SK-N-MC (cell line): ENCODE results near the gene RALGAPA2.

Experiments used
- DNase-seq: peaks from one replicate; pipeline ENCODE4 v3.0.0-alpha.2; 2011; ENCODE audit warnings: low read depth, low spot score
- H3K27ac ChIP-seq: fragments of 200-600 bp; sonication (generic); 2 replicates; pipeline ENCODE4 v1.5.1; 2016; ENCODE audit warnings: mixed run types
- H3K36me3 ChIP-seq: fragments of 200-600 bp; sonication (generic); 2 replicates; pipeline ENCODE4 v1.6.1; 2017; ENCODE audit warnings: antibody characterized with exemption, low read length, mixed read lengths; ENCODE audit not compliant: insufficient read depth
- H3K4me3 ChIP-seq: fragments of 200-600 bp; sonication (generic); 2 replicates; pipeline ENCODE4 v1.5.1; 2016
- H3K9ac ChIP-seq: fragments of 200-600 bp; sonication (generic); 2 replicates; pipeline ENCODE4 v1.8.0; 2017; ENCODE audit warnings: mixed run types, mixed read lengths; ENCODE audit not compliant: insufficient read length
- H3K9me3 ChIP-seq: fragments of 200-600 bp; sonication (generic); 2 replicates; pipeline ENCODE4 v1.6.1; 2017; ENCODE audit warnings: low read depth, mild to moderate bottlenecking, antibody characterized with exemption, low read length, moderate library complexity, mixed read lengths
- EZH2 ChIP-seq: fragments of 200-600 bp; sonication (generic); IDR thresholded peaks from one replicate; pipeline ENCODE4 v1.6.1; 2017; ENCODE audit warnings: antibody characterized with exemption
- FOXP2 ChIP-seq: optimal IDR thresholded peaks from 2 replicates; pipeline ENCODE3; 2011; ENCODE audit warnings: mild to moderate bottlenecking, moderate library complexity; ENCODE audit not compliant: insufficient read depth; ENCODE audit errors: extremely low read length, control extremely low read depth
- POLR2AphosphoS5 ChIP-seq: IDR thresholded peaks from 2 replicates; pipeline ENCODE4 v1.6.1; 2012; ENCODE audit warnings: mild to moderate bottlenecking, low read depth, low read length, borderline replicate concordance

The RALGAPA2 gene

DNA sequence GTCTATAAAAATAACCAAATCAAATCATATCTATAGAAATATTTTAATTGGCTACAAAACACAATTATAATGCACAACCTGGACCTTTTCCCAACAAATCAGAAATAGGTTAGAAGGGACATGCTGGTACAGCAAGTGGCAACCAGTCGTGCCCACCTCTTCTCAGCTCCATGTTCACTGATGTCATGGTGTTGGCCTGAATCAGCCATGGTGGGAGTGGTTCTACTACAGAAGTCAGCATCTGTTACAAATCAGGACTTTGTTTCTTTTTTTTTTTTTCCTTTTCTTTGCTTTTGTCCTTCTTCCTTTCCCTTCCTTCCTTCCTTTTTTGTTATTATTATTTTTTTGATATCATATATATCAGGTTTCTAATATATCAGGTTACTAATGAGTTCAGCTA, 91.2 kb downstream of the RALGAPA2 start:
- Histone ChIP-seq H3K27ac (no peak overlapping the region), H3K36me3 (no peaks in the 10 kb centered on the region), H3K9me3 (no peaks in the 10 kb centered on the region), H3K4me3 (no peak overlapping the region), H3K9ac (no peak overlapping the region)
- no peak for DNase-seq
- TF ChIP-seq POLR2AphosphoS5 (no peak), FOXP2 (no peak), EZH2 (no peak)

DNA sequence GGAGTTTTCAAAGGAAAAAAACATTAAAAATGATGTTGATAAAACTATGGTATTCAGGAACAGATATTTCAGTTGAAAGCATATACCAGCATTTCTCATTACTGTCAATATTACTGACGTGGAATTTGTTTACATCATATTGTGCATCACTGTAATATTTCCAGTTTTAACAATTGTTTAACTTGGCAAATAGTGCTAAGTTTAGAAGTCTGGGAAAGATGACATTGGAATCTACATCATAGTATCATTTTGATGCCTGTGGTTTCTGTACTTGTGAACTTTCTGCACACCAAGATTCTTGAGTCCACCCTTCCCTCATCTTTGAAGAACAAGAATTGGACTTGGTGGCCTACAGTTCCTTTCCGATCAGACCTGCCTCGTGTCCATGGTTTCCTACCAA, 98.1 kb downstream of the RALGAPA2 start:
- no peak overlapping the region for H3K4me3 ChIP-seq
- no peaks in the 10 kb centered on the region for H3K36me3 ChIP-seq
- no peak for TF ChIP-seq POLR2AphosphoS5
- no peak for TF ChIP-seq FOXP2
- TF ChIP-seq EZH2: no peak
- no peak overlapping the region for H3K9ac ChIP-seq
- no peak overlapping the region for H3K27ac ChIP-seq
- no peak for DNase-seq
- no peaks in the 10 kb centered on the region for H3K9me3 ChIP-seq

- Histone ChIP-seq H3K4me3 (no peak overlapping the region), H3K27ac (no peak overlapping the region), H3K9me3 (no peaks in the 10 kb centered on the region), H3K9ac (no peak overlapping the region), H3K36me3 (no peaks in the 10 kb centered on the region)
- no peak for TF ChIP-seq POLR2AphosphoS5
- no peak for TF ChIP-seq EZH2
- TF ChIP-seq FOXP2: no peak
- DNase-seq: no peak
These were observed 100.2 kb downstream of the RALGAPA2 start for GRCh38 chr20:20612251-20612650.

- no peaks in the 10 kb centered on the region for H3K9me3 ChIP-seq
- DNase-seq: no peak
These were observed 101.3 kb downstream of the RALGAPA2 start for GRCh38 chr20:20611167-20611566.

GRCh38 chr20:20609522-20609921, 102.9 kb downstream of the RALGAPA2 start:
- DNase-seq: no peak
- Histone ChIP-seq H3K9me3 (no peaks in the 10 kb centered on the region), H3K4me3 (no peak overlapping the region), H3K27ac (no peak overlapping the region), H3K9ac (no peak overlapping the region), H3K36me3 (no peaks in the 10 kb centered on the region)
- TF ChIP-seq EZH2 (no peak), FOXP2 (no peak), POLR2AphosphoS5 (no peak)

More at GRCh38 chr20:20611167-20611566, 101.3 kb downstream of the RALGAPA2 start:
- H3K9ac ChIP-seq: no peak overlapping the region
- no peak for TF ChIP-seq POLR2AphosphoS5
- no peak for TF ChIP-seq FOXP2
- TF ChIP-seq EZH2: no peak
- H3K36me3 ChIP-seq: no peaks in the 10 kb centered on the region
- H3K4me3 ChIP-seq: no peak overlapping the region
- H3K27ac ChIP-seq: no peak overlapping the region

DNA sequence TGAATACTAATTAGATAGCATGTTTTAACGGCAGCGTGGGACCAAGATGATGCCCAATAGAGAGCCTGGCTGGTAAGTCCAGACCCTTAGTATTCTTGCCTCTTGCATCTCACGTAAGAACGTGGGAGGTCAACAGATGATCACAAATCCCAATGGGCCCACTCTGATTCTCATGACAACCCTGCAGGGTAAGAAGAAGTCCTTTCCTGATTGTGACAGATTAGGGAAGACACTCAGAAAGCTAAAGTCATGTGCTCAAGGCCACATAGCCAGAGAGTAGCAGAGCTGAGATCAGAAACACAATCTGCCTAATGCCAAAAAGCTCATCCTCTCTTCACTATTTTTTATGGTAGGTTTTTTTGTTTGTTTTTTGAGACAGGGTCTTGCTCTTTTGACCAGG, 103.8 kb downstream of the RALGAPA2 start:
- H3K9ac ChIP-seq: no peak overlapping the region
- no peaks in the 10 kb centered on the region for H3K36me3 ChIP-seq
- TF ChIP-seq EZH2 (no peak), FOXP2 (no peak), POLR2AphosphoS5 (no peak)
- H3K9me3 ChIP-seq: no peaks in the 10 kb centered on the region
- DNase-seq: no peak
- no peak overlapping the region for H3K4me3 ChIP-seq
- no peak overlapping the region for H3K27ac ChIP-seq

DNA sequence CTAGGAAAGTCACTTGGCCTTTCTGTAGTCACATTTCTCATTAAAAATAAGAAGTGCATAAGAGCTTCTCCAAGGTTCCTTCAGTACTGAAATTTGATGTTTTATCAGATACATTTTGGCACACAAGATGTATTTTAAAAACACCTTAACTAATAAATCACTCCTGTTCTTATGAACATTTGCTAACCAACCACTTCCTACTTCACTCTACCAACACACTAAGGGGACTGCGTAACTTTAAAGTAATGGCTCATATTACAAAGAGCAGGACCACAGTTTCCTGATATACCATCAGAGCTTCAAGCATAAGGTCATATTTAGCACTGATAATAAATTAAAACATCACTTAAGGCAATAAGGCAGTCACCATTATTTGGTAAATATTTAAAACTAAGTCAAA, 104.4 kb downstream of the RALGAPA2 start:
- Histone ChIP-seq H3K4me3 (no peak overlapping the region), H3K9ac (no peak overlapping the region), H3K9me3 (no peaks in the 10 kb centered on the region), H3K27ac (no peak overlapping the region), H3K36me3 (no peaks in the 10 kb centered on the region)
- DNase-seq: no peak
- TF ChIP-seq FOXP2 (no peak), EZH2 (no peak), POLR2AphosphoS5 (no peak)

DNA sequence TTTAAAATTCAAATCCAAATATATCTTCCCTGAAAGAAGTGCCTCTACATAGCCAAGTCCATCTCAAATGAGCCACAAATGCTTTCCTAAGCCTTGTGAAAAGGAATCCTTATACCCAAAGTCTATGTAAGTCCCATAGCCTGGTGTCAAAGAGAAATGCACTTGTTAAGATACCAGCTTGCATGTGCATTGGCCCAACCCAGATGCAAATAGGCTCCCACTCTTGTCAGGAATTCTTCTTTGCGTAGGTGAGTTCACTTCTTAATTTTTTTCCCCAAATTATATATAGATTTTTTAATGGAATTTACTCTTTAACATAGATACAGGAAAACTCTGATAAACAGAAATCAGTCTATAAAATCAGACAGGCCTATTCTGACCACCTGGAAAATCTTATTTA, 105.6 kb downstream of the RALGAPA2 start:
- Histone ChIP-seq H3K9me3 (no peaks in the 10 kb centered on the region), H3K27ac (no peak overlapping the region), H3K4me3 (no peak overlapping the region), H3K9ac (no peak overlapping the region), H3K36me3 (no peaks in the 10 kb centered on the region)
- no peak for DNase-seq
- TF ChIP-seq FOXP2 (no peak), POLR2AphosphoS5 (no peak), EZH2 (no peak)

- no peaks in the 10 kb centered on the region for H3K9me3 ChIP-seq
- no peak for DNase-seq
- no peaks in the 10 kb centered on the region for H3K36me3 ChIP-seq
- H3K27ac ChIP-seq: no peak overlapping the region
- TF ChIP-seq POLR2AphosphoS5 (no peak), EZH2 (no peak), FOXP2 (no peak)
- no peak overlapping the region for H3K9ac ChIP-seq
- H3K4me3 ChIP-seq: no peak overlapping the region
These were observed 106.4 kb downstream of the RALGAPA2 start for GRCh38 chr20:20606050-20606449.

GRCh38 chr20:20604907-20605306, 107.5 kb downstream of the RALGAPA2 start:
- no peak overlapping the region for H3K27ac ChIP-seq
- no peak overlapping the region for H3K9ac ChIP-seq
- no peak for DNase-seq
- no peaks in the 10 kb centered on the region for H3K36me3 ChIP-seq
- TF ChIP-seq EZH2 (no peak), POLR2AphosphoS5 (no peak), FOXP2 (no peak)
- H3K4me3 ChIP-seq: no peak overlapping the region
- H3K9me3 ChIP-seq: no peaks in the 10 kb centered on the region
